ENCODE data around the gene FRMD4B. TPM values are rescaled to one million over a fixed set of nuclear protein-coding genes. Genes with fewer than 3 reads are reported as not detected.

Gene FRMD4B
- total RNA-seq, 1 donor from 2014 or later, result 16.4 TPM

GRCh38 chr3:69426291-69426966, 40.5 kb upstream of the FRMD4B start:
- Histone ChIP-seq H3K27me3 (ENCODE audit: control insufficient read depth, insufficient read depth, low read length) (no peaks in the 10 kb centered on the region), H3K4me3 (ENCODE audit: low read depth, low read length) (no peak overlapping the region), H3K36me3 (ENCODE audit: control insufficient read depth, insufficient read depth, low read length) (no peaks in the 10 kb centered on the region)
- DNase-seq (ENCODE audit: low read depth), result no peak
- TF ChIP-seq CTCF (IDR thresholded peaks at IDR 0.05; ENCODE audit: insufficient read depth, low read length, poor library complexity, severe bottlenecking), result no peak

- H3K27me3 ChIP-seq (ENCODE audit: control insufficient read depth, insufficient read depth, low read length), result no peaks in the 10 kb centered on the region
- H3K36me3 ChIP-seq (ENCODE audit: control insufficient read depth, insufficient read depth, low read length), result no peaks in the 10 kb centered on the region
- H3K4me3 ChIP-seq (ENCODE audit: low read depth, low read length), result no peak overlapping the region
- no peak for DNase-seq (ENCODE audit: low read depth)
- peak; percentile 64 for TF ChIP-seq CTCF (IDR thresholded peaks at IDR 0.05; ENCODE audit: insufficient read depth, low read length, poor library complexity, severe bottlenecking)
Observed at GRCh38 chr3:69425249-69425648, 39.4 kb upstream of the FRMD4B start.

GRCh38 chr3:69423463-69424155, 37.7 kb upstream of the FRMD4B start:
- H3K4me3 ChIP-seq (ENCODE audit: low read depth, low read length), result no peak overlapping the region
- no peak for TF ChIP-seq CTCF (IDR thresholded peaks at IDR 0.05; ENCODE audit: insufficient read depth, low read length, poor library complexity, severe bottlenecking)
- DNase-seq (ENCODE audit: low read depth), result no peak
- no peaks in the 10 kb centered on the region for H3K36me3 ChIP-seq (ENCODE audit: control insufficient read depth, insufficient read depth, low read length)
- no peaks in the 10 kb centered on the region for H3K27me3 ChIP-seq (ENCODE audit: control insufficient read depth, insufficient read depth, low read length)

GRCh38 chr3:69422751-69423150, 36.9 kb upstream of the FRMD4B start:
- H3K4me3 ChIP-seq (ENCODE audit: low read depth, low read length), result no peak overlapping the region
- no peaks in the 10 kb centered on the region for H3K36me3 ChIP-seq (ENCODE audit: control insufficient read depth, insufficient read depth, low read length)
- no peaks in the 10 kb centered on the region for H3K27me3 ChIP-seq (ENCODE audit: control insufficient read depth, insufficient read depth, low read length)
- no peak for DNase-seq (ENCODE audit: low read depth)
- no peak for TF ChIP-seq CTCF (IDR thresholded peaks at IDR 0.05; ENCODE audit: insufficient read depth, low read length, poor library complexity, severe bottlenecking)

GRCh38 chr3:69420781-69421520, 35.1 kb upstream of the FRMD4B start:
- Histone ChIP-seq H3K4me3 (ENCODE audit: low read depth, low read length) (no peak overlapping the region), H3K36me3 (ENCODE audit: control insufficient read depth, insufficient read depth, low read length) (no peaks in the 10 kb centered on the region), H3K27me3 (ENCODE audit: control insufficient read depth, insufficient read depth, low read length) (no peaks in the 10 kb centered on the region)
- no peak for DNase-seq (ENCODE audit: low read depth)
- TF ChIP-seq CTCF (IDR thresholded peaks at IDR 0.05; ENCODE audit: insufficient read depth, low read length, poor library complexity, severe bottlenecking), result no peak
